ENCODE results near the gene OR5H15.
"Not testable (repeated sequence)": the region's sequence is repeated elsewhere in the genome, so short reads cannot be mapped to it uniquely, and the experiment has no call there.

The OR5H15 gene

GRCh38 chr3:98166396-98166795 is at the start of gene OR5H15:
OR5H15 (plus strand) TSS chr3:98166696; CDS start chr3:98168700, 2,004 bp downstream.
- no peak for DNase-seq

- no peak for DNase-seq
These were observed 36.1 kb upstream of the OR5H15 start, which contains the start of gene OR5H1 for GRCh38 chr3:98130421-98130820. OR5H1 (plus strand) TSS chr3:98130721; CDS start chr3:98132698, 1,977 bp downstream.

GRCh38 chr3:98136631-98137030 is 29.9 kb upstream of the OR5H15 start:
- DNase-seq = no peak

GRCh38 chr3:98137826-98138557 is 28.5 kb upstream of the OR5H15 start:
- DNase-seq = not testable (repeated sequence)

- DNase-seq = no peak
These were observed 26.0 kb upstream of the OR5H15 start for GRCh38 chr3:98140531-98140930.

GRCh38 chr3:98147179-98147578 is 19.3 kb upstream of the OR5H15 start, which contains the start of gene OR5H14:
OR5H14 (plus strand) TSS chr3:98147479; CDS start chr3:98149386, 1,907 bp downstream.
- DNase-seq = no peak

- no peak for DNase-seq
These were observed 17.7 kb upstream of the OR5H15 start for GRCh38 chr3:98148751-98149150.

GRCh38 chr3:98149456-98149855 is 17.0 kb upstream of the OR5H15 start:
- not testable (repeated sequence) for DNase-seq

GRCh38 chr3:98151241-98151640 is 15.3 kb upstream of the OR5H15 start:
- DNase-seq = no peak

- no peak for DNase-seq
These were observed 4.6 kb downstream of the OR5H15 start for GRCh38 chr3:98171071-98171470.

- no peak for DNase-seq
These were observed 6.1 kb downstream of the OR5H15 start for GRCh38 chr3:98172621-98173020.

GRCh38 chr3:98180319-98180890 is 13.9 kb downstream of the OR5H15 start:
- DNase-seq = no peak

- DNase-seq = no peak
These were observed 15.7 kb downstream of the OR5H15 start for GRCh38 chr3:98182196-98182595.

GRCh38 chr3:98185180-98185579 is 18.7 kb downstream of the OR5H15 start:
- no peak for DNase-seq

GRCh38 chr3:98188545-98188944 is 22.0 kb downstream of the OR5H15 start:
- no peak for DNase-seq

- DNase-seq = not testable (repeated sequence)
These were observed 24.4 kb downstream of the OR5H15 start for GRCh38 chr3:98190911-98191310.

- DNase-seq = not testable (repeated sequence)
These were observed 29.8 kb downstream of the OR5H15 start for GRCh38 chr3:98196293-98196692.

- DNase-seq = no peak
These were observed 32.5 kb downstream of the OR5H15 start for GRCh38 chr3:98199020-98199419.

- no peak for DNase-seq
These were observed 42.7 kb downstream of the OR5H15 start for GRCh38 chr3:98209244-98209643.

GRCh38 chr3:98213276-98213675 is 46.8 kb downstream of the OR5H15 start:
- no peak for DNase-seq

GRCh38 chr3:98215051-98215450 is 48.6 kb downstream of the OR5H15 start:
- no peak for DNase-seq
